ENCODE results near the gene LTB.

LTB gene

GRCh38 chr6:31575335-31575901 lies 6.8 kb downstream of the LTB start, which contains the start of gene TNF:
Gene TNF, plus strand, starts transcription at chr6:31575565. Its CDS starts 177 bp downstream, at chr6:31575742.
- peak in 1 of 2 experiments; percentile 12 for DNase-seq

- DNase-seq: no peak
These were observed 7.8 kb downstream of the LTB start for GRCh38 chr6:31574106-31575061.

GRCh38 chr6:31573239-31574105 lies 8.8 kb downstream of the LTB start:
- DNase-seq: no peak

GRCh38 chr6:31572041-31572911 lies 9.9 kb downstream of the LTB start, which contains the start of gene LTA:
Gene LTA, plus strand, starts transcription at chr6:31572289. Its CDS starts 454 bp downstream, at chr6:31572743.
- DNase-seq: no peak

- no peak for DNase-seq
These were observed 12.2 kb downstream of the LTB start for GRCh38 chr6:31569861-31570536.

- DNase-seq: no peak
These were observed 13.7 kb downstream of the LTB start for GRCh38 chr6:31568537-31568961.

- DNase-seq: no peak
These were observed 14.5 kb downstream of the LTB start for GRCh38 chr6:31567531-31568370.

- no peak for DNase-seq
These were observed 21.5 kb downstream of the LTB start for GRCh38 chr6:31560697-31561058.

GRCh38 chr6:31559958-31560696 lies 22.1 kb downstream of the LTB start:
- DNase-seq: no peak

- no peak for DNase-seq
These were observed 22.6 kb downstream of the LTB start for GRCh38 chr6:31559606-31559957.

GRCh38 chr6:31558631-31559500 lies 23.4 kb downstream of the LTB start:
- DNase-seq: no peak

- DNase-seq: no peak
These were observed 24.0 kb downstream of the LTB start for GRCh38 chr6:31558318-31558625.

- DNase-seq: no peak
These were observed 24.5 kb downstream of the LTB start for GRCh38 chr6:31557443-31558317.

GRCh38 chr6:31556307-31556706 lies 25.9 kb downstream of the LTB start:
- no peak for DNase-seq

GRCh38 chr6:31551371-31551770 lies 30.9 kb downstream of the LTB start:
- DNase-seq: peak in 1 of 2 experiments; percentile 22

GRCh38 chr6:31548544-31548873 lies 33.7 kb downstream of the LTB start:
- no peak for DNase-seq

- DNase-seq: no peak
These were observed 34.3 kb downstream of the LTB start for GRCh38 chr6:31547727-31548543.

Measured in NCI-H446 (cell line).